GM19452 (cell line): ENCODE data around the gene SPART.
A peak's percentile ranks its signal among the peaks of the same experiment; 100 is the strongest.

Source experiments
- ATAC-seq: cut with Tn5 transposase; IDR thresholded peaks from one replicate; pipeline ENCODE4 v1.9.1; 2021; ENCODE audit not compliant: unreplicated experiment

SPART gene

GRCh38 chr13:36346222-36347083, at the start of gene SPART:
TSS of gene SPART (minus strand) at chr13:36346394. CDS start at chr13:36335830, 10,564 bp downstream.
- ATAC-seq = peak; percentile 90

- ATAC-seq = no peak
Observed at GRCh38 chr13:36395280-36395679, 49.1 kb upstream of the SPART start.

GRCh38 chr13:36385489-36385888, 39.3 kb upstream of the SPART start:
- no peak for ATAC-seq

- no peak for ATAC-seq
Observed at GRCh38 chr13:36382030-36382429, 35.8 kb upstream of the SPART start.

- no peak for ATAC-seq
Observed at GRCh38 chr13:36377826-36378468, 31.8 kb upstream of the SPART start.

- ATAC-seq = no peak
Observed at GRCh38 chr13:36374063-36374462, 27.9 kb upstream of the SPART start.

- ATAC-seq = no peak
Observed at GRCh38 chr13:36371185-36371584, 25.0 kb upstream of the SPART start.

- ATAC-seq = no peak
Observed at GRCh38 chr13:36370108-36370429, 23.9 kb upstream of the SPART start.

- ATAC-seq = no peak
Observed at GRCh38 chr13:36369268-36370107, 23.3 kb upstream of the SPART start.

GRCh38 chr13:36366031-36366430, 19.8 kb upstream of the SPART start:
- ATAC-seq = no peak

- no peak for ATAC-seq
Observed at GRCh38 chr13:36363366-36363863, 17.2 kb upstream of the SPART start.

GRCh38 chr13:36362914-36363313, 16.7 kb upstream of the SPART start:
- ATAC-seq = no peak

GRCh38 chr13:36362251-36362650, 16.1 kb upstream of the SPART start:
- ATAC-seq = no peak

- ATAC-seq = no peak
Observed at GRCh38 chr13:36360903-36361302, 14.7 kb upstream of the SPART start.

- no peak for ATAC-seq
Observed at GRCh38 chr13:36359301-36359950, 13.2 kb upstream of the SPART start.

- ATAC-seq = no peak
Observed at GRCh38 chr13:36358175-36358718, 12.1 kb upstream of the SPART start.

- no peak for ATAC-seq
Observed at GRCh38 chr13:36357692-36358091, 11.5 kb upstream of the SPART start.

GRCh38 chr13:36357231-36357630, 11.0 kb upstream of the SPART start:
- no peak for ATAC-seq

GRCh38 chr13:36356058-36356457, 9.9 kb upstream of the SPART start:
- ATAC-seq = no peak

GRCh38 chr13:36355632-36356031, 9.4 kb upstream of the SPART start:
- ATAC-seq = no peak
